ENCODE results near the gene EHMT1. TPM values are rescaled to one million over a fixed set of nuclear protein-coding genes. Genes with fewer than 3 reads are reported as not detected.

The EHMT1 gene
- total and polyA plus RNA-seq, 2 of the 13 experiments (the other 11 are each of a cell fraction or from before 2014, with no cell fraction given) = 23.0 to 27.1 TPM

GRCh38 chr9:137589441-137590122 lies 29.2 kb upstream of the EHMT1 start (continued):
- TF ChIP-seq ZNF280B (CRISPR knock-in tag; IDR thresholded peaks at IDR 0.05; ENCODE audit: borderline replicate concordance) (0 out of 2 replicates have a peak, but pooled peaks have one; percentile 22), BHLHE40 (IDR thresholded peaks at IDR 0.05; ENCODE audit: low read length) (no peak), ZNF547 (CRISPR knock-in tag; IDR thresholded peaks at IDR 0.05) (no peak), ZNF597 (CRISPR knock-in tag; IDR thresholded peaks at IDR 0.05) (no peak), MXI1 (IDR thresholded peaks at IDR 0.05; ENCODE audit: borderline replicate concordance, low read depth, low read length) (no peak), ZNF766 (CRISPR knock-in tag; IDR thresholded peaks at IDR 0.05; ENCODE audit: borderline replicate concordance) (no peak), ZNF207 (IDR thresholded peaks at IDR 0.05; ENCODE audit: borderline replicate concordance) (no peak), ZNF510 (CRISPR knock-in tag; IDR thresholded peaks at IDR 0.05; ENCODE audit: low read depth) (no peak), ZNF446 (CRISPR knock-in tag; IDR thresholded peaks at IDR 0.05) (0 out of 2 replicates have a peak, but pooled peaks have one; percentile 10), ZNF335 (CRISPR knock-in tag; IDR thresholded peaks at IDR 0.05) (no peak), ZNF12 (CRISPR knock-in tag; IDR thresholded peaks at IDR 0.05) (peak; percentile 83; the same call in 1 of the 2 replicates), ZNF761 (CRISPR knock-in tag; conservative IDR thresholded peaks at IDR 0.05) (no peak), ZNF235 (CRISPR knock-in tag; IDR thresholded peaks at IDR 0.05; ENCODE audit: borderline replicate concordance) (no peak), ZNF326 (CRISPR knock-in tag; IDR thresholded peaks at IDR 0.05; ENCODE audit: borderline replicate concordance) (no peak), ZSCAN9 (CRISPR knock-in tag; IDR thresholded peaks at IDR 0.05; ENCODE audit: borderline replicate concordance) (no peak), GPBP1L1 (CRISPR knock-in tag; IDR thresholded peaks at IDR 0.05) (no peak), ATM (IDR thresholded peaks at IDR 0.05; ENCODE audit: borderline replicate concordance) (no peak), ZC3H4 (CRISPR knock-in tag; IDR thresholded peaks at IDR 0.05; ENCODE audit: borderline replicate concordance) (no peak), CBX5 (CRISPR knock-in tag; IDR thresholded peaks at IDR 0.05; ENCODE audit: borderline replicate concordance) (no peak), DPF2 (CRISPR knock-in tag; IDR thresholded peaks at IDR 0.05; ENCODE audit: borderline replicate concordance, low read depth) (no peak), NFRKB (IDR thresholded peaks at IDR 0.05) (no peak)
- TF ChIP-seq, protein P1, sequence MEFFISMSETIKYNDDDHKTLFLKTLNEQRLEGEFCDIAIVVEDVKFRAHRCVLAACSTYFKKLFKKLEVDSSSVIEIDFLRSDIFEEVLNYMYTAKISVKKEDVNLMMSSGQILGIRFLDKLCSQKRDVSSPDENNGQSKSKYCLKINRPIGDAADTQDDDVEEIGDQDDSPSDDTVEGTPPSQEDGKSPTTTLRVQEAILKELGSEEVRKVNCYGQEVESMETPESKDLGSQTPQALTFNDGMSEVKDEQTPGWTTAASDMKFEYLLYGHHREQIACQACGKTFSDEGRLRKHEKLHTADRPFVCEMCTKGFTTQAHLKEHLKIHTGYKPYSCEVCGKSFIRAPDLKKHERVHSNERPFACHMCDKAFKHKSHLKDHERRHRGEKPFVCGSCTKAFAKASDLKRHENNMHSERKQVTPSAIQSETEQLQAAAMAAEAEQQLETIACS (CRISPR knock-in tag; IDR thresholded peaks at IDR 0.05) = no peak
- TF ChIP-seq, protein P2, sequence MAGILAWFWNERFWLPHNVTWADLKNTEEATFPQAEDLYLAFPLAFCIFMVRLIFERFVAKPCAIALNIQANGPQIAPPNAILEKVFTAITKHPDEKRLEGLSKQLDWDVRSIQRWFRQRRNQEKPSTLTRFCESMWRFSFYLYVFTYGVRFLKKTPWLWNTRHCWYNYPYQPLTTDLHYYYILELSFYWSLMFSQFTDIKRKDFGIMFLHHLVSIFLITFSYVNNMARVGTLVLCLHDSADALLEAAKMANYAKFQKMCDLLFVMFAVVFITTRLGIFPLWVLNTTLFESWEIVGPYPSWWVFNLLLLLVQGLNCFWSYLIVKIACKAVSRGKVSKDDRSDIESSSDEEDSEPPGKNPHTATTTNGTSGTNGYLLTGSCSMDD (CRISPR knock-in tag; IDR thresholded peaks at IDR 0.05) = no peak

All from HepG2 (cell line).